HL-60 (cell line): ENCODE data around the gene BRD4.
A peak's percentile ranks its signal among the peaks of the same experiment; 100 is the strongest.

ENCODE experiments used
- DNase-seq, 2 experiments: peaks; one replicate each; pipeline ENCODE4 v3.0.0-alpha.2; 2010 to 2020; ENCODE audit warnings: low read depth in 1 of 2, low spot score in 1 of 2
- H3K27ac ChIP-seq: fragments of 250-450 bp; sonication (Bioruptor Pico); replicated peaks from 2 replicates; pipeline ENCODE4 v1.5.1; 2020; ENCODE audit warnings: mild to moderate bottlenecking, moderate library complexity
- H3K27me3 ChIP-seq: fragments of 250-450 bp; sonication (Bioruptor Pico); 2 replicates; pipeline ENCODE4 v1.5.1; 2021; ENCODE audit warnings: mild to moderate bottlenecking, moderate library complexity; ENCODE audit not compliant: insufficient read depth, poor library complexity, severe bottlenecking
- H3K4me3 ChIP-seq: replicated peaks from 2 replicates; pipeline ENCODE4 v1.5.1; 2011; ENCODE audit warnings: mild to moderate bottlenecking, control low read depth, low read length; ENCODE audit not compliant: insufficient read depth
- CTCF ChIP-seq: IDR thresholded peaks from one replicate; pipeline ENCODE4 v1.5.1; 2011; ENCODE audit warnings: low read length, control low read depth, inconsistent platforms; ENCODE audit not compliant: insufficient read depth
- GABPA ChIP-seq: IDR thresholded peaks from 2 replicates; pipeline ENCODE4 v1.6.1; 2012; ENCODE audit warnings: low read depth
- POLR2AphosphoS5 ChIP-seq: IDR thresholded peaks from 2 replicates; pipeline ENCODE4 v1.6.1; 2012; ENCODE audit warnings: low read depth
- REST ChIP-seq: IDR thresholded peaks from 2 replicates; pipeline ENCODE4 v1.6.1; 2012; ENCODE audit warnings: low read depth; ENCODE audit not compliant: insufficient replicate concordance
- SPI1 ChIP-seq: IDR thresholded peaks from 2 replicates; pipeline ENCODE4 v1.6.1; 2012; ENCODE audit warnings: low read depth, mild to moderate bottlenecking, borderline replicate concordance

BRD4 gene

GRCh38 chr19:15235781-15236180, 96.6 kb downstream of the BRD4 start:
- TF ChIP-seq SPI1, result no peak
- TF ChIP-seq GABPA, result no peak
- TF ChIP-seq POLR2AphosphoS5, result 0 out of 2 replicates have a peak, but pooled peaks have one; percentile 2
- TF ChIP-seq CTCF, result no peak
- TF ChIP-seq REST, result no peak
- no peak overlapping the region for H3K4me3 ChIP-seq
- no peak for DNase-seq
- no peak overlapping the region for H3K27ac ChIP-seq
- H3K27me3 ChIP-seq, result peaks cover 17% of the 10 kb centered on the region

GRCh38 chr19:15234431-15235130, 97.8 kb downstream of the BRD4 start:
- no peak for DNase-seq
- TF ChIP-seq POLR2AphosphoS5 (no peak), REST (no peak), GABPA (no peak), CTCF (no peak), SPI1 (no peak)
- Histone ChIP-seq H3K27ac (no peak overlapping the region), H3K4me3 (no peak overlapping the region), H3K27me3 (peaks cover 23% of the 10 kb centered on the region)

GRCh38 chr19:15231271-15231670, 101.1 kb downstream of the BRD4 start:
- Histone ChIP-seq H3K27me3 (peaks cover 23% of the 10 kb centered on the region), H3K27ac (no peak overlapping the region), H3K4me3 (no peak overlapping the region)
- no peak for DNase-seq
- TF ChIP-seq CTCF (no peak), REST (no peak), POLR2AphosphoS5 (no peak), GABPA (no peak), SPI1 (no peak)
